ENCODE measurements around the gene MMD. TPM values are rescaled to one million over a fixed set of nuclear protein-coding genes. Genes with fewer than 3 reads are reported as not detected.

Gene MMD
- total RNA-seq, 1 donor from 2014 or later, result 22.3 TPM

DNA sequence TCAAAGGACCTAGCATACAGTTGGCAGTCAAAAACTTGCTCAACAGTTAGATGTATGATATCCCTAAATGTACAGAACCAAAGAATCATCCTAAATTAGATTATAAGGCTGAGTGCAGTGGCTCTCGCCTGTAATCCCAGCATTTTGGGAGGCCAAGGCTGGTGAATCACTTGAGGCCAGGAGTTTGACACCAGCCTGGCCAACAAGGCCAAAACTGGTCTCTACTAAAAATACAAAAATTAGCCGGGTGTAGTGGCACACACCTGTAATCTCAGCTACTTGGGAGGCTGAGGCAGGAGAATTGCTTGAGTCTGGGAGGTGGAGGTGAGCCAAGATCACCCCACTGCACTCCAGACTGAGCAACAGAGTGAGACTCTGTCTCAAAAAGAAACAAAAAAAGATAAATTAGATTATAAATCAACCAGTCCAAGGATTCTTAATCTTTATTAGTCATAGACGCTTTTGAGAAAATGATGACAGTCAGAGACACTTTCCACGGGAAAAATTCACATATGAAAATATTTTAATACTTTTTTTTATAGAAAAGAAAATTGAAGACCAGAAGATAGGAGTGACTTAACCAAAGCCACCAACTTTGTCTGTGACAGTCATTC lies 77.6 kb downstream of the MMD start:
- no peak for DNase-seq (ENCODE audit: low read depth)
- Histone ChIP-seq H3K4me3 (ENCODE audit: low read depth, low read length) (no peak overlapping the region), H3K27me3 (ENCODE audit: control insufficient read depth, insufficient read depth, low read length) (no peaks in the 10 kb centered on the region), H3K36me3 (ENCODE audit: control insufficient read depth, insufficient read depth, low read length) (no peaks in the 10 kb centered on the region)
- TF ChIP-seq, protein P1, sequence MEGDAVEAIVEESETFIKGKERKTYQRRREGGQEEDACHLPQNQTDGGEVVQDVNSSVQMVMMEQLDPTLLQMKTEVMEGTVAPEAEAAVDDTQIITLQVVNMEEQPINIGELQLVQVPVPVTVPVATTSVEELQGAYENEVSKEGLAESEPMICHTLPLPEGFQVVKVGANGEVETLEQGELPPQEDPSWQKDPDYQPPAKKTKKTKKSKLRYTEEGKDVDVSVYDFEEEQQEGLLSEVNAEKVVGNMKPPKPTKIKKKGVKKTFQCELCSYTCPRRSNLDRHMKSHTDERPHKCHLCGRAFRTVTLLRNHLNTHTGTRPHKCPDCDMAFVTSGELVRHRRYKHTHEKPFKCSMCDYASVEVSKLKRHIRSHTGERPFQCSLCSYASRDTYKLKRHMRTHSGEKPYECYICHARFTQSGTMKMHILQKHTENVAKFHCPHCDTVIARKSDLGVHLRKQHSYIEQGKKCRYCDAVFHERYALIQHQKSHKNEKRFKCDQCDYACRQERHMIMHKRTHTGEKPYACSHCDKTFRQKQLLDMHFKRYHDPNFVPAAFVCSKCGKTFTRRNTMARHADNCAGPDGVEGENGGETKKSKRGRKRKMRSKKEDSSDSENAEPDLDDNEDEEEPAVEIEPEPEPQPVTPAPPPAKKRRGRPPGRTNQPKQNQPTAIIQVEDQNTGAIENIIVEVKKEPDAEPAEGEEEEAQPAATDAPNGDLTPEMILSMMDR (IDR thresholded peaks at IDR 0.05; ENCODE audit: insufficient read depth, low read length, poor library complexity, severe bottlenecking), result no peak

DNA sequence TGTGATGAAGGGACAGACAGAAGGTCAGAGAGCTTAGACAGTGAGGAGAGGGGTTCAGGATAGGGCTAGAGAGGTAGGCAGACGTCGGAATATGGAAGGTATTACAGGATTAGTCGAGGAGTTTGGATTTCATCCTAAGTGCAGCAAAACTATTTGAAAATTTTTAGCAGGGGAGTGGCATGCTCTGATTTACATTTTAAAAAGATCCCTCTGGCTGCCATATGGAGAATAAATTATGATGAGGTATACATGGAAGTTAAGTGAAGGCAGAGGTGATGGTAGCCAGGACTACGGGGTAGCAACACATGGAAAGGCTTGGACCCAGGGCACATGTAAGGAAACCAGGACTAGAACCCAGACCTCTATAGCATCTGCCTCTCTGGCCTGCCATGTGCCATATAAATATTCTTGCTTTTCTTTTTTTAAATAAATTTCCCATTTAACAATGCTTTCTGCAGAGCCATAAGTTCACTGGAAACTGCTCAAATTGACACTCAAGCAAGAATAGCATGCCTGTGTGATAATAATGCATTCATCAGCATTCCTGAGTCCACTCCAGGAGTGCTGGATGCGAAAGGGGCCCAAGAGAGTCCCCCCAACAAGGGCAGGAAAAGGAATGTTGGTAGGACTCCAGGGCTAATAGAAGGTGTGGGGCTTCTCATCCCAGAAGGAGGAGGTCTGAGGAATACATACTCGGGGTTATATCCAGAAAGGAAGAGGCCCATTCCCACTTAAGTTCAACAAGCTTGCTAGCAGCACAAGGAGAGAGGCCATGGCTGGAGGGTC lies 78.6 kb downstream of the MMD start:
- no peak for DNase-seq (ENCODE audit: low read depth)

More for the DNA sequence above, 78.6 kb downstream of the MMD start:
- H3K4me3 ChIP-seq (ENCODE audit: low read depth, low read length), result no peak overlapping the region
- H3K36me3 ChIP-seq (ENCODE audit: control insufficient read depth, insufficient read depth, low read length), result no peaks in the 10 kb centered on the region
- no peaks in the 10 kb centered on the region for H3K27me3 ChIP-seq (ENCODE audit: control insufficient read depth, insufficient read depth, low read length)
- TF ChIP-seq, protein P1 (IDR thresholded peaks at IDR 0.05; ENCODE audit: insufficient read depth, low read length, poor library complexity, severe bottlenecking), result no peak

Other genes with a start within 250 kb of the MMD start
- gene HLF, start 156.9 kb downstream of the MMD start, total RNA-seq, result 0.25 and 0.34 TPM in 2 replicates
- not detected in 2 replicates for gene SMIM36, start 89.6 kb upstream of the MMD start, total RNA-seq